GM12873 (cell line): ENCODE measurements around the gene TOMM7.

Source experiments
- TF ChIP-seq, protein P1 (sequence below): IDR thresholded peaks from 2 replicates; pipeline ENCODE4 v1.5.1; 2012; ENCODE audit warnings: low read depth, mild to moderate bottlenecking, moderate library complexity, low read length, control low read depth; ENCODE audit not compliant: insufficient read depth; ENCODE audit errors: missing control alignments

TOMM7 gene

DNA sequence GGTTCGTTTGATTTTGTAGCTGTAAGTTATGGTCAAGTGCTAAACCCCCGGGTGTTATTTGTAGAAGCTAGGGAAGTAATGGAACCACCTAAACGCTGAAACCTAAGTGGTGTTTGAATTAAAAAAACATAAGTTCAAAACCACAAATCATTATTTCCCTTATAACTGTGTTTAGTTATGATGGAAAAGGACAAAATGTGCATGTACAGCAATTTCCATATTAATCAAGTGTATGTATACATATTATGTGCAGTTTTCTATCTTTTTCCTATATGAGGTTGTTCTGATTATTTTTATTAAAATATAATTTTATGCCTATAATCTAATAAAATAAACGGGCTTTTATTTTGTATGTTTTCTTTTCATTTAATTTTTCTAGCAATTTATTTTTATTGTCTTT, 49.8 kb downstream of the TOMM7 start:
- TF ChIP-seq, protein P1, sequence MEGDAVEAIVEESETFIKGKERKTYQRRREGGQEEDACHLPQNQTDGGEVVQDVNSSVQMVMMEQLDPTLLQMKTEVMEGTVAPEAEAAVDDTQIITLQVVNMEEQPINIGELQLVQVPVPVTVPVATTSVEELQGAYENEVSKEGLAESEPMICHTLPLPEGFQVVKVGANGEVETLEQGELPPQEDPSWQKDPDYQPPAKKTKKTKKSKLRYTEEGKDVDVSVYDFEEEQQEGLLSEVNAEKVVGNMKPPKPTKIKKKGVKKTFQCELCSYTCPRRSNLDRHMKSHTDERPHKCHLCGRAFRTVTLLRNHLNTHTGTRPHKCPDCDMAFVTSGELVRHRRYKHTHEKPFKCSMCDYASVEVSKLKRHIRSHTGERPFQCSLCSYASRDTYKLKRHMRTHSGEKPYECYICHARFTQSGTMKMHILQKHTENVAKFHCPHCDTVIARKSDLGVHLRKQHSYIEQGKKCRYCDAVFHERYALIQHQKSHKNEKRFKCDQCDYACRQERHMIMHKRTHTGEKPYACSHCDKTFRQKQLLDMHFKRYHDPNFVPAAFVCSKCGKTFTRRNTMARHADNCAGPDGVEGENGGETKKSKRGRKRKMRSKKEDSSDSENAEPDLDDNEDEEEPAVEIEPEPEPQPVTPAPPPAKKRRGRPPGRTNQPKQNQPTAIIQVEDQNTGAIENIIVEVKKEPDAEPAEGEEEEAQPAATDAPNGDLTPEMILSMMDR = no peak

DNA sequence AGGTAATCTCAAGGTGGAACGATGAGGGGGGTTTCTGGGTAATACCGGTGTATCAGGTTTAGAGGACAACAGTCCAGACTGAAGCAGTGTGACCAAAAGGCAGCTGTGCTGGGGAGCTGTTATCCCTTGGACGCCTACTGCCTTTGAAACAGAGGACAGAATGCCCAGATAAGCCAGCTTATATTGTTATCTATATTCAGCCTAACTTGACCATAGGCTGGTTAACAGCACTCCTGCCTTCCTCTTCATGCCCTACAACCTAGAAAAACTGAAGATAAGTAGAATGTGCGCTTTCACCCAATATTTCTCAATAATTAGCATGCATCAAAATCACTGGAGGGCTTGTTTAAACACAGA, 50.8 kb downstream of the TOMM7 start:
- TF ChIP-seq, protein P1 = no peak

DNA sequence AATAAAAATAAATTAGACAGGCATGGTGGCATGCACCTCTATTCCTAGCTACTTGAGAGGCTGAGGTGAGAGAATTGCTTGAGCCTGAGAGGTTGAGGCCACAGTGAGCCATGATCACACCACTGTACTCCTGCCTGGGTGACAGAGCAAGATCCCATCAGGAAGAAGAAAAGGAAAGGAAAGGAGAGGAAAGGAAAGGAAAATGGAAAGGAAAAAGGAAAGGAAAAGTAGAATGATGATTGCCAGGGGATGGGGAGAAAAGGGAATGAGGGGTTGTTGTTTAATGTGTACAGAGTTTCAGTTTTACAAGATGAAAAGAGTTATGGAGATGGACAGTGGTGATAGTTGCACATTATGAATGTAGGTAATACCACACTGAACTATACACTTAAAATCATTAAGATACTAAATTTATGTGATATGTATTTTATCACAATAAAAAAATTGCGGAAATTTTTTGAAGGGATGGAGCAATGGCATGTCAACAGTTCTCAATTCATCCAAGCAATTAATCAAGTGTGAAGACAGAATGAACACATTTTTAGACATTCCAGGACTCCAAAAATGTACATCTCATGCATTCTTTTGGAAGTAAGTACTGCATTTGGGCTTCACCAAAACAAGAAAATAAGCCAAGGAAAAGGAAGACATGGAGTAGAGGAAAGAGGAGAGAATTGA, 51.3 kb downstream of the TOMM7 start:
- TF ChIP-seq, protein P1 = no peak

DNA sequence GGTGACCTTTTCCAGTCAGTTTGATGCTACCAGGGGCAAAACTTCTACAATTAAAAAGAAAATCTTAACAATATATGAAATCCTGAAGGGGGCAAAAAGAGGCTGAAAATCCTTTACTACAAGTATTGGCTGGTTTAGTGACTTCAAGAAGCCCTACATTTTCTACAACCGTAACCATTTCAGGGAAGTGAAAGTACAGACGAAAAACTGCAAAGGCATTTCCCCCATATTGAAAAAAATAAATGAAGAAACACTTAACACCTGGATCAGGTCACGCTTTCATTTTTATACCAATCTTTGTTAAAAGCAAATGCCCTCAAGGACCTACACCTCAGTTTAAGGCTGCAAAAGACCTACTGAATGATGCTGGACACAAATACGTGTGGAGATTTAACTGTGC, 57.0 kb downstream of the TOMM7 start:
- TF ChIP-seq, protein P1 = no peak
